GM12878 (cell line): ENCODE results near the gene LRRC37B. TPM values are rescaled to one million over a fixed set of nuclear protein-coding genes. Genes with fewer than 3 reads are reported as not detected.

Experiments
- ATAC-seq: fragments of 200-7000 bp; cut with Tn5 transposase; 3 replicates; pipeline ENCODE4 v1.9.1; 2020; ENCODE audit warnings: mild to moderate bottlenecking, moderate library complexity
- BruUV-seq: library from RNA; stranded (reverse); fragments of 400-500 nt; replicated peaks from 2 replicates; lab custom pipeline; 2021; lab: Mats Ljungman, UMichigan
- CTCF ChIA-PET: fragments of 300-600 bp; sonication (Branson Sonifier 250); formaldehyde crosslinking; extraction: SDS; loops from one replicate; lab custom pipeline; 2021; ENCODE audit warnings: inconsistent platforms; lab: Yijun Ruan, JAX
- POLR2A ChIA-PET: fragments of 350-600 bp; formaldehyde crosslinking; extraction: SDS; loops from one replicate; lab custom pipeline; 2021; ENCODE audit warnings: inconsistent platforms; lab: Charles Lee
- RAD21 ChIA-PET: fragments of 300-600 bp; sonication (Branson Sonifier 250); formaldehyde crosslinking; loops from one replicate; lab custom pipeline; 2023; ENCODE audit warnings: antibody characterized with exemption; ENCODE audit not compliant: unreplicated experiment; lab: Charles Lee
- SMC1A ChIA-PET: fragments of 300-600 bp; sonication (Branson Sonifier 250); formaldehyde crosslinking; loops from one replicate; lab custom pipeline; 2023; ENCODE audit not compliant: unreplicated experiment, uncharacterized antibody; lab: Charles Lee
- DNase-seq: peaks from one replicate; pipeline ENCODE4 v3.0.0-alpha.2; 2011; ENCODE audit warnings: low read depth, low spot score
- FAIRE-seq: peaks from 3 replicates; lab custom pipeline; 2011; peaks lifted over from hg19 to GRCh38; lab: Jason Lieb, UNC
- H2AFZ ChIP-seq: 2 replicates; pipeline ENCODE4 v1.6.0; 2011; ENCODE audit warnings: low read depth, low read length, control low read depth; ENCODE audit not compliant: control insufficient read depth
- H3K27ac ChIP-seq: 2 replicates; pipeline ENCODE4 v1.5.1; 2011; ENCODE audit warnings: control low read depth; ENCODE audit not compliant: control insufficient read depth, insufficient read depth
- H3K27me3 ChIP-seq, 2 experiments: replicated peaks in 1 of 2; 2 replicates each; pipeline versions ENCODE4 v1.6.0 to v1.6.1; 2011; ENCODE audit warnings: low read length in 1 of 2; ENCODE audit not compliant: control insufficient read depth in 2 of 2, insufficient read depth in 2 of 2
- H3K36me3 ChIP-seq, 2 experiments: 2 replicates each; pipeline ENCODE4 v1.5.1; 2011; ENCODE audit warnings: low read length in 1 of 2; ENCODE audit not compliant: control insufficient read depth in 2 of 2, insufficient read depth in 2 of 2
- H3K4me1 ChIP-seq: 2 replicates; pipeline ENCODE4 v1.6.1; 2011; ENCODE audit warnings: mild to moderate bottlenecking, low read length, moderate library complexity, mixed read lengths; ENCODE audit not compliant: control insufficient read depth, insufficient read depth
- H3K4me2 ChIP-seq: 2 replicates; pipeline ENCODE4 v1.6.0; 2011; ENCODE audit warnings: control low read depth; ENCODE audit not compliant: control insufficient read depth, insufficient read depth
- H3K4me3 ChIP-seq: fragments of 200-600 bp; sonication (generic); 2 replicates; pipeline ENCODE4 v1.5.1; 2016
- H3K79me2 ChIP-seq: 2 replicates; pipeline ENCODE4 v1.6.0; 2011; ENCODE audit warnings: low read length; ENCODE audit not compliant: control insufficient read depth, insufficient read depth
- H3K9ac ChIP-seq: 2 replicates; pipeline ENCODE4 v1.8.0; 2011; ENCODE audit warnings: low read length, control low read depth, mixed read lengths; ENCODE audit not compliant: control insufficient read depth, insufficient read depth
- H3K9me3 ChIP-seq: replicated peaks from 3 replicates; pipeline ENCODE4 v1.5.1; 2011; ENCODE audit warnings: mild to moderate bottlenecking, low read length; ENCODE audit not compliant: control insufficient read depth, insufficient read depth
- H4K20me1 ChIP-seq: 2 replicates; pipeline ENCODE4 v1.6.0; 2011; ENCODE audit not compliant: control insufficient read depth, insufficient read depth
- DPF2 ChIP-seq: fragments of 450-650 bp; IDR thresholded peaks from 2 replicates; pipeline ENCODE4 v1.6.1; 2017; ENCODE audit warnings: mild to moderate bottlenecking
- E2F8 ChIP-seq: fragments of 450-650 bp; IDR thresholded peaks from 2 replicates; pipeline ENCODE4 v1.6.1; 2018; ENCODE audit warnings: mild to moderate bottlenecking, low read depth, moderate library complexity; ENCODE audit not compliant: partially characterized antibody
- FOS ChIP-seq: IDR thresholded peaks from 3 replicates; pipeline ENCODE4 v1.6.1; 2011; ENCODE audit warnings: borderline replicate concordance; ENCODE audit not compliant: insufficient read length; ENCODE audit errors: extremely low read depth
- HDAC2 ChIP-seq: fragments of 200-600 bp; sonication (generic); IDR thresholded peaks from 2 replicates; pipeline ENCODE4 v1.6.1; 2017
- KLF5 ChIP-seq: fragments of 450-650 bp; IDR thresholded peaks from 2 replicates; pipeline ENCODE4 v1.6.1; 2014; ENCODE audit warnings: mild to moderate bottlenecking; ENCODE audit not compliant: partially characterized antibody
- NFYA ChIP-seq: IDR thresholded peaks from 2 replicates; pipeline ENCODE4 v1.6.1; 2011; ENCODE audit warnings: low read depth, mild to moderate bottlenecking, low read length, improper control_type of control experiment, borderline replicate concordance
- POLR2A ChIP-seq: IDR thresholded peaks from 2 replicates; pipeline ENCODE4 v1.6.1; 2011; ENCODE audit warnings: low read depth, mild to moderate bottlenecking, low read length
- ZNF274 ChIP-seq: IDR thresholded peaks from one replicate; pipeline ENCODE4 v1.8.0; 2011; ENCODE audit not compliant: insufficient read length, insufficient read depth
- ZNF592 ChIP-seq: fragments of 450-650 bp; IDR thresholded peaks from 2 replicates; pipeline ENCODE4 v1.6.1; 2017; ENCODE audit warnings: mild to moderate bottlenecking, moderate library complexity
- ZSCAN29 ChIP-seq: fragments of 450-650 bp; IDR thresholded peaks from 2 replicates; pipeline ENCODE4 v1.6.1; 2017; ENCODE audit warnings: mild to moderate bottlenecking, moderate library complexity
- WGBS: methylation state at CpG from one replicate; pipeline ENCODE4 v1.1.6; 2016; ENCODE audit warnings: low lambda C conversion rate; ENCODE audit not compliant: insufficient replicate concordance, insufficient coverage; ENCODE audit errors: missing lambda C conversion rate; 5-methylcytosine and 5-hydroxymethylcytosine counted together
- in situ Hi-C: fragments of 300-500 bp; cut with MboI; formaldehyde crosslinking; loops from 9 replicates; pipeline ENCODE4 v1.14.3; 2018; ENCODE audit warnings: mixed read lengths
- intact Hi-C: fragments of 100-400 bp; cut with micrococcal nuclease; formaldehyde crosslinking; loops from one replicate; pipeline ENCODE4 v1.14.2; 2022; ENCODE audit not compliant: unreplicated experiment
- polyA plus RNA-seq, 11 experiments: library from polyadenylated mRNA; depleted of rRNA in 4 of 11; unstranded in 6 of 11; stranded (reverse) in 5 of 11; fragments of >200 nt; fragmentation: Nextera tagmentation in 4 of 11; fragmentation: Illumina TruSeq in 1 of 11; extraction: Ambion mirVana in 4 of 11; extraction: Trizol in 1 of 11; gene quantifications; 1 replicate in 1 of 11; 2 replicates in 10 of 11; pipeline versions ENCODE4 v1.2.1 to v1.2.3, GENCODE V29; 2011 to 2016; ENCODE audit warnings: inconsistent platforms in 2 of 11, missing spikeins in 2 of 11, low read depth in 1 of 11
- total RNA-seq, 4 experiments: library from RNA; depleted of rRNA in 3 of 4; stranded (reverse); fragments of >200 nt in 3 of 4; fragmentation: Illumina TruSeq in 1 of 4; extraction: Trizol in 1 of 4; gene quantifications; 2 replicates each; pipeline versions ENCODE4 v1.2.1 to v1.2.3, GENCODE V29; 2013 to 2021
- TF ChIP-seq, protein P1 (sequence below): IDR thresholded peaks from 2 replicates; pipeline ENCODE4 v1.6.1; 2011; ENCODE audit warnings: low read depth, low read length, improper control_type of control experiment, borderline replicate concordance

LRRC37B gene
- total and polyA plus RNA-seq, 10 of the 15 experiments (the other 5 are each of a cell fraction or from before 2014, with no cell fraction given), result 3.2 to 25.7 (median 9.2) TPM

DNA sequence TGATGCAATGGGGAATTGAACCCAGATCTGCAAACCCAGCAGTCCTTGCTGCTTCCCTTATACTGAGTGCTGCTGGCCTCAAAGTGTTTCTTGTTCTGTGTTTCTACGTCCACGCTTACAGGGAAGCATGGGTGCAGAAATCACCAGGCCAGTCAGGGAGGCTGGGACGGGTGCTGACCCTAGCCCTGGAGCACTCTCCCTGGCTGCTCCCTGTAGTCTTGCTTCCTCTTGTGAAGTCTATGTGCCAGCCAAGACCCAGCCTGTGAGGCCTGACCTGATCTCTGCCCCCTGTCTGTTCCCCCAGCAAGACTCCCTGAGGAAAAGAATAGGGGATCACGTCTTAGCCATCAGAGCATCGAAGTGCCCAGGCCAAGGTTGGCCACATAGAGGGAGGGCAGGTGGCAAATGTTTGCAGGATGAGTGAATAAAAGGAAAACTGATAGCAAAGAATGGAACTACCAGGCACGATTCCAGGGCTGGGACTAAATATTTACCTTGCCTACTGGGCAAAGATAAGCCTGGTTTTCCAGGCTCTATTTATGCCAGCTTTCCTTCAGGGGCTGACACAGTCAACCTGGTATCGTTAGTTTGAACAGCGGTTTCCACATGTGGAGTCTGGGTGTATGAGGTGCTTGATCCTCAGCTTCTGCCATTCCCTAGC, 93.9 kb downstream of the LRRC37B start (continued):
- no peak for TF ChIP-seq KLF5
- TF ChIP-seq POLR2A, result no peak
- TF ChIP-seq ZNF592, result no peak
- TF ChIP-seq ZNF274, result no peak
- no peak for TF ChIP-seq DPF2

GRCh38 chr17:32102172-32102571, 95.0 kb downstream of the LRRC37B start:
- WGBS, result 24% methylated on average over 5 of the region's 5 CpGs
- SMC1A ChIA-PET, result no interaction called here
- POLR2A ChIA-PET, result no interaction called here

More at GRCh38 chr17:32102172-32102571, 95.0 kb downstream of the LRRC37B start:
- H3K9me3 ChIP-seq, result no peaks in the 10 kb centered on the region
- no peak overlapping the region for H2AFZ ChIP-seq
- TF ChIP-seq KLF5 (no peak), NFYA (no peak), E2F8 (no peak), HDAC2 (no peak), ZSCAN29 (no peak), FOS (no peak)
- TF ChIP-seq, protein P1, sequence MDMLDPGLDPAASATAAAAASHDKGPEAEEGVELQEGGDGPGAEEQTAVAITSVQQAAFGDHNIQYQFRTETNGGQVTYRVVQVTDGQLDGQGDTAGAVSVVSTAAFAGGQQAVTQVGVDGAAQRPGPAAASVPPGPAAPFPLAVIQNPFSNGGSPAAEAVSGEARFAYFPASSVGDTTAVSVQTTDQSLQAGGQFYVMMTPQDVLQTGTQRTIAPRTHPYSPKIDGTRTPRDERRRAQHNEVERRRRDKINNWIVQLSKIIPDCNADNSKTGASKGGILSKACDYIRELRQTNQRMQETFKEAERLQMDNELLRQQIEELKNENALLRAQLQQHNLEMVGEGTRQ, result no peak
- no peaks in the 10 kb centered on the region for H3K27me3 ChIP-seq
- FAIRE-seq, result no peak
- no peaks in the 10 kb centered on the region for H3K4me1 ChIP-seq
- no peak overlapping the region for H3K4me2 ChIP-seq
- ChIA-PET RAD21 (no interaction called here), CTCF (no interaction called here)
- ATAC-seq, result no peak
- H3K4me3 ChIP-seq, result no peak overlapping the region
- DNase-seq, result no peak
- H3K79me2 ChIP-seq, result no peaks in the 10 kb centered on the region
- in situ Hi-C loops, result no loop called here
- H3K27ac ChIP-seq, result no peak overlapping the region
- H3K36me3 ChIP-seq, result no peaks in the 10 kb centered on the region
- no peaks in the 10 kb centered on the region for H4K20me1 ChIP-seq
- H3K9ac ChIP-seq, result no peak overlapping the region
- intact Hi-C loops, result no loop called here
- BruUV-seq, result no TSS peak
